HCT116 (cell line): ENCODE data around the gene TRMU.

ENCODE experiments used
- CEBPB ChIP-seq: IDR thresholded peaks from 2 replicates; pipeline ENCODE4 v1.6.1; 2012; ENCODE audit warnings: low read depth
- EGR1 ChIP-seq: IDR thresholded peaks from 2 replicates; pipeline ENCODE4 v1.6.1; 2012; ENCODE audit warnings: low read depth
- EZH2 ChIP-seq: fragments of 200-600 bp; sonication (generic); IDR thresholded peaks from 2 replicates; pipeline ENCODE4 v1.6.1; 2017; ENCODE audit warnings: antibody characterized with exemption, mixed run types
- EZH2phosphoT487 ChIP-seq: fragments of 200-600 bp; IDR thresholded peaks from 2 replicates; pipeline ENCODE4 v1.6.1; 2018; ENCODE audit warnings: antibody characterized with exemption, borderline replicate concordance
- JUND ChIP-seq: IDR thresholded peaks from 2 replicates; pipeline ENCODE4 v1.6.1; 2012
- POLR2A ChIP-seq: IDR thresholded peaks from 2 replicates; pipeline ENCODE4 v1.7.0; 2011; ENCODE audit warnings: borderline replicate concordance; ENCODE audit not compliant: insufficient read depth, insufficient read length; ENCODE audit errors: extremely low read depth
- POLR2AphosphoS5 ChIP-seq: IDR thresholded peaks from 2 replicates; pipeline ENCODE4 v1.6.1; 2011; ENCODE audit warnings: mild to moderate bottlenecking, low read depth, low read length, moderate library complexity
- TF ChIP-seq, protein P1 (sequence below): IDR thresholded peaks from 2 replicates; pipeline ENCODE4 v1.6.1; 2012; ENCODE audit warnings: low read depth
- TF ChIP-seq, protein P2 (sequence below), 3 experiments: fragments of 200-600 bp in 1 of 3; sonication (generic) in 1 of 3; IDR thresholded peaks in 2 of 3; conservative IDR thresholded peaks in 1 of 3; 2 replicates each; pipeline ENCODE4 v1.5.1; 2012 to 2017; ENCODE audit warnings: low read depth in 2 of 3, low read length in 2 of 3, antibody characterized with exemption in 1 of 3, borderline replicate concordance in 1 of 3, control low read depth in 1 of 3, mild to moderate bottlenecking in 1 of 3, mixed read lengths in 1 of 3, mixed run types in 1 of 3, moderate library complexity in 1 of 3; ENCODE audit not compliant: insufficient read depth in 1 of 3

DNA sequence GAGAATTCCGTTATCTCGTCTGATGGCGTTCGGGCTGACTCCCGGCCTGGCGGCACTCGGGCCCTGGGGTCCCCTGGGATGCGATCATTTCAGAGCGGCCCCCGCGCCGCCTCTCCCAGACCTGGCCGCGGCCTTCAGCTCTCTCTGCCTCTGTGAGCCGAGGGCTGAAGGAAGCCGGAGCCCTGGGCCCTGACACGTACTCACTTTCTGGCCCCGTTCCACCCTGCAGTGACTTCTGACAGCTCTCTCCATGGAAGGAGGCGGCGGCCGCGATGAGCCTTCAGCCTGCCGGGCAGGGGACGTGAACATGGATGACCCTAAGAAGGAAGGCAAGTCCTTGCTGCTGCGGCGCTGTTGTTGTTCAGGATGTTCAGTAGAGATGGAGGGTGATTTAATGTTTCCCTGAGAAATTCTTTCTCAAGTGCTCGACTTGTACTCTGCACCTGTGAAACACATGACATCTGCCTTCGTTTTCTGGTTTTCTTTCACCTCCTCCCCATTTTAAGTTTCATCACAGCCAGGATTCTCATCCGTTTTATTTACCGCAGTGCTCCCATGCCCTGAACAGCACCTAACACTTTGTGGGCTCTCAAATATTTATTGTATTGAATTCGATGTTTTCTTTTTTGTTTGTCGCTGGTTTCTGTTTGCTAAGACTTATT is 38.2 kb upstream of the TRMU start:
- TF ChIP-seq EZH2: no peak
- no peak for TF ChIP-seq CEBPB
- TF ChIP-seq, protein P1, sequence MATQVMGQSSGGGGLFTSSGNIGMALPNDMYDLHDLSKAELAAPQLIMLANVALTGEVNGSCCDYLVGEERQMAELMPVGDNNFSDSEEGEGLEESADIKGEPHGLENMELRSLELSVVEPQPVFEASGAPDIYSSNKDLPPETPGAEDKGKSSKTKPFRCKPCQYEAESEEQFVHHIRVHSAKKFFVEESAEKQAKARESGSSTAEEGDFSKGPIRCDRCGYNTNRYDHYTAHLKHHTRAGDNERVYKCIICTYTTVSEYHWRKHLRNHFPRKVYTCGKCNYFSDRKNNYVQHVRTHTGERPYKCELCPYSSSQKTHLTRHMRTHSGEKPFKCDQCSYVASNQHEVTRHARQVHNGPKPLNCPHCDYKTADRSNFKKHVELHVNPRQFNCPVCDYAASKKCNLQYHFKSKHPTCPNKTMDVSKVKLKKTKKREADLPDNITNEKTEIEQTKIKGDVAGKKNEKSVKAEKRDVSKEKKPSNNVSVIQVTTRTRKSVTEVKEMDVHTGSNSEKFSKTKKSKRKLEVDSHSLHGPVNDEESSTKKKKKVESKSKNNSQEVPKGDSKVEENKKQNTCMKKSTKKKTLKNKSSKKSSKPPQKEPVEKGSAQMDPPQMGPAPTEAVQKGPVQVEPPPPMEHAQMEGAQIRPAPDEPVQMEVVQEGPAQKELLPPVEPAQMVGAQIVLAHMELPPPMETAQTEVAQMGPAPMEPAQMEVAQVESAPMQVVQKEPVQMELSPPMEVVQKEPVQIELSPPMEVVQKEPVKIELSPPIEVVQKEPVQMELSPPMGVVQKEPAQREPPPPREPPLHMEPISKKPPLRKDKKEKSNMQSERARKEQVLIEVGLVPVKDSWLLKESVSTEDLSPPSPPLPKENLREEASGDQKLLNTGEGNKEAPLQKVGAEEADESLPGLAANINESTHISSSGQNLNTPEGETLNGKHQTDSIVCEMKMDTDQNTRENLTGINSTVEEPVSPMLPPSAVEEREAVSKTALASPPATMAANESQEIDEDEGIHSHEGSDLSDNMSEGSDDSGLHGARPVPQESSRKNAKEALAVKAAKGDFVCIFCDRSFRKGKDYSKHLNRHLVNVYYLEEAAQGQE: no peak
- no peak for TF ChIP-seq POLR2A
- TF ChIP-seq, protein P2, sequence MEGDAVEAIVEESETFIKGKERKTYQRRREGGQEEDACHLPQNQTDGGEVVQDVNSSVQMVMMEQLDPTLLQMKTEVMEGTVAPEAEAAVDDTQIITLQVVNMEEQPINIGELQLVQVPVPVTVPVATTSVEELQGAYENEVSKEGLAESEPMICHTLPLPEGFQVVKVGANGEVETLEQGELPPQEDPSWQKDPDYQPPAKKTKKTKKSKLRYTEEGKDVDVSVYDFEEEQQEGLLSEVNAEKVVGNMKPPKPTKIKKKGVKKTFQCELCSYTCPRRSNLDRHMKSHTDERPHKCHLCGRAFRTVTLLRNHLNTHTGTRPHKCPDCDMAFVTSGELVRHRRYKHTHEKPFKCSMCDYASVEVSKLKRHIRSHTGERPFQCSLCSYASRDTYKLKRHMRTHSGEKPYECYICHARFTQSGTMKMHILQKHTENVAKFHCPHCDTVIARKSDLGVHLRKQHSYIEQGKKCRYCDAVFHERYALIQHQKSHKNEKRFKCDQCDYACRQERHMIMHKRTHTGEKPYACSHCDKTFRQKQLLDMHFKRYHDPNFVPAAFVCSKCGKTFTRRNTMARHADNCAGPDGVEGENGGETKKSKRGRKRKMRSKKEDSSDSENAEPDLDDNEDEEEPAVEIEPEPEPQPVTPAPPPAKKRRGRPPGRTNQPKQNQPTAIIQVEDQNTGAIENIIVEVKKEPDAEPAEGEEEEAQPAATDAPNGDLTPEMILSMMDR (IDR thresholded peaks at IDR 0.05 in 2 of 3, conservative IDR thresholded peaks at IDR 0.05 in 1 of 3; ENCODE audit: borderline replicate concordance in 1 of 3, insufficient read depth in 1 of 3, low read depth in 2 of 3, low read length in 2 of 3): no peak
- no peak for TF ChIP-seq JUND
- TF ChIP-seq POLR2AphosphoS5: no peak
- no peak for TF ChIP-seq EGR1
- TF ChIP-seq EZH2phosphoT487: no peak
